H9 (cell line): Measurements from ENCODE around the gene EIF3F. TPM values are rescaled to one million over a fixed set of nuclear protein-coding genes. Genes with fewer than 3 reads are reported as not detected.

Experiments
- DNase-seq: peaks from one replicate; pipeline ENCODE4 v3.0.0-alpha.2; 2017
- H2AFZ ChIP-seq: one replicate; pipeline ENCODE4 v1.6.1; 2013; ENCODE audit warnings: mild to moderate bottlenecking, low read length, control low read depth, moderate library complexity
- H2AK5ac ChIP-seq: 2 replicates; pipeline ENCODE4 v1.6.1; 2013; ENCODE audit warnings: low read length, control low read depth, mixed read lengths; ENCODE audit not compliant: insufficient read length
- H2BK120ac ChIP-seq: one replicate; pipeline ENCODE4 v1.6.1; 2013; ENCODE audit warnings: low read depth, mild to moderate bottlenecking, low read length, control low read depth, inconsistent platforms; ENCODE audit not compliant: poor library complexity, severe bottlenecking
- H2BK12ac ChIP-seq: 2 replicates; pipeline ENCODE4 v1.6.1; 2013; ENCODE audit warnings: low read length, control low read depth, mixed read lengths, low read depth; ENCODE audit not compliant: insufficient read length
- H2BK15ac ChIP-seq: 2 replicates; pipeline ENCODE4 v1.6.1; 2013; ENCODE audit warnings: low read depth, low read length, control low read depth
- H2BK20ac ChIP-seq: one replicate; pipeline ENCODE4 v1.6.1; 2013; ENCODE audit warnings: low read depth, mild to moderate bottlenecking, low read length, control low read depth, inconsistent platforms; ENCODE audit not compliant: poor library complexity, severe bottlenecking
- H2BK5ac ChIP-seq: 2 replicates; pipeline ENCODE4 v1.6.1; 2013; ENCODE audit warnings: low read length, control low read depth, mixed read lengths; ENCODE audit not compliant: insufficient read length
- H3K14ac ChIP-seq: 2 replicates; pipeline ENCODE4 v1.6.1; 2013; ENCODE audit warnings: low read length, control low read depth; ENCODE audit not compliant: insufficient read depth
- H3K18ac ChIP-seq: 2 replicates; pipeline ENCODE4 v1.6.1; 2013; ENCODE audit warnings: low read depth, mild to moderate bottlenecking, mixed read lengths, low read length, control low read depth; ENCODE audit not compliant: insufficient read length
- H3K23ac ChIP-seq: 2 replicates; pipeline ENCODE4 v1.6.1; 2013; ENCODE audit warnings: low read length, control low read depth, mixed read lengths, low read depth; ENCODE audit not compliant: insufficient read length
- H3K23me2 ChIP-seq: 2 replicates; pipeline ENCODE4 v1.6.1; 2013; ENCODE audit warnings: low read depth, mild to moderate bottlenecking, mixed read lengths, low read length, control low read depth; ENCODE audit not compliant: insufficient read length, poor library complexity, severe bottlenecking
- H3K27ac ChIP-seq: 2 replicates; pipeline ENCODE4 v1.5.1; 2013; ENCODE audit warnings: low read length, control low read depth, mixed read lengths, low read depth; ENCODE audit not compliant: insufficient read length
- H3K27me3 ChIP-seq: 2 replicates; pipeline ENCODE4 v1.6.1; 2013; ENCODE audit warnings: low read length, control low read depth, inconsistent platforms; ENCODE audit not compliant: insufficient read depth
- H3K4ac ChIP-seq: 2 replicates; pipeline ENCODE4 v1.6.1; 2013; ENCODE audit warnings: low read depth, mild to moderate bottlenecking, control low read depth, inconsistent platforms, low read length, moderate library complexity
- H3K4me1 ChIP-seq: 2 replicates; pipeline ENCODE4 v1.6.1; 2013; ENCODE audit warnings: low read length, control low read depth, inconsistent platforms; ENCODE audit not compliant: insufficient read depth
- H3K4me2 ChIP-seq: 2 replicates; pipeline ENCODE4 v1.6.1; 2013; ENCODE audit warnings: low read length, control low read depth, mixed read lengths; ENCODE audit not compliant: insufficient read length, insufficient read depth
- H3K56ac ChIP-seq: 2 replicates; pipeline ENCODE4 v1.6.1; 2013; ENCODE audit warnings: low read depth, mild to moderate bottlenecking, mixed read lengths, low read length, control low read depth; ENCODE audit not compliant: insufficient read length
- H3K79me1 ChIP-seq: 2 replicates; pipeline ENCODE4 v1.6.1; 2013; ENCODE audit warnings: low read depth, mild to moderate bottlenecking, moderate library complexity, low read length, control low read depth, inconsistent platforms; ENCODE audit not compliant: insufficient read depth, poor library complexity, severe bottlenecking
- H3K79me2 ChIP-seq: 2 replicates; pipeline ENCODE4 v1.6.1; 2013; ENCODE audit warnings: low read length, control low read depth, inconsistent platforms; ENCODE audit not compliant: insufficient read depth
- H3K9ac ChIP-seq: 2 replicates; pipeline ENCODE4 v1.6.1; 2013; ENCODE audit warnings: low read length, control low read depth, mixed read lengths; ENCODE audit not compliant: insufficient read length; ENCODE audit errors: extremely low read depth
- H3K9me3 ChIP-seq: one replicate; pipeline ENCODE4 v1.6.1; 2013; ENCODE audit warnings: low read depth, low read length, inconsistent platforms; ENCODE audit not compliant: control insufficient read depth
- H3T11ph ChIP-seq: one replicate; pipeline ENCODE4 v1.6.1; 2013; ENCODE audit warnings: mild to moderate bottlenecking, low read length, control low read depth, inconsistent platforms
- H4K20me1 ChIP-seq: one replicate; pipeline ENCODE4 v1.6.1; 2013; ENCODE audit not compliant: control insufficient read depth, insufficient read length, insufficient read depth
- H4K5ac ChIP-seq: 2 replicates; pipeline ENCODE4 v1.6.1; 2013; ENCODE audit warnings: low read depth, mild to moderate bottlenecking, mixed read lengths, low read length, control low read depth; ENCODE audit not compliant: insufficient read length
- H4K8ac ChIP-seq: replicated peaks from 2 replicates; pipeline ENCODE4 v1.6.1; 2013; ENCODE audit warnings: low read length, control low read depth, mixed read lengths, low read depth; ENCODE audit not compliant: insufficient read length
- H4K91ac ChIP-seq: 2 replicates; pipeline ENCODE4 v1.6.1; 2013; ENCODE audit warnings: low read depth, mild to moderate bottlenecking, moderate library complexity, mixed read lengths, low read length, control low read depth; ENCODE audit not compliant: insufficient read length
- H3K27ac Mint-ChIP-seq, 3 experiments: 2 replicates in 2 of 3; 3 replicates in 1 of 3; pipeline ENCODE4 v1.8.0; 2020 to 2021; ENCODE audit warnings: mixed read lengths in 3 of 3, mild to moderate bottlenecking in 1 of 3, moderate library complexity in 1 of 3
- H3K27me3 Mint-ChIP-seq: 2 replicates; pipeline ENCODE4 v1.8.0; 2021; ENCODE audit warnings: low read depth, mild to moderate bottlenecking, moderate library complexity, mixed read lengths
- H3K36me3 Mint-ChIP-seq, 3 experiments: 2 replicates in 2 of 3; 3 replicates in 1 of 3; pipeline ENCODE4 v1.8.0; 2020 to 2021; ENCODE audit warnings: low read depth in 3 of 3, mixed read lengths in 3 of 3; ENCODE audit not compliant: insufficient read depth in 1 of 3
- H3K4me1 Mint-ChIP-seq, 2 experiments: 2 replicates each; pipeline ENCODE4 v1.8.0; 2020; ENCODE audit warnings: mixed read lengths in 2 of 2
- H3K4me3 Mint-ChIP-seq, 2 experiments: 2 replicates in 1 of 2; 3 replicates in 1 of 2; pipeline ENCODE4 v1.8.0; 2020 to 2021; ENCODE audit warnings: mild to moderate bottlenecking in 2 of 2, mixed read lengths in 2 of 2, moderate library complexity in 1 of 2
- H3K9me3 Mint-ChIP-seq, 2 experiments: 2 replicates in 1 of 2; 3 replicates in 1 of 2; pipeline ENCODE4 v1.8.0; 2020; ENCODE audit warnings: mild to moderate bottlenecking in 2 of 2, mixed read lengths in 2 of 2, moderate library complexity in 1 of 2
- CTCF ChIP-seq: fragments of 200-600 bp; sonication (generic); conservative IDR thresholded peaks from 3 replicates; pipeline ENCODE4 v1.8.0; 2021; ENCODE audit warnings: antibody characterized with exemption, mild to moderate bottlenecking
- WGBS: extraction: QIAGEN DNeasy Blood & Tissue Kit; methylation state at CpG from one replicate; pipeline ENCODE4 v1.1.7; 2013; ENCODE audit warnings: missing lambda C conversion rate, low lambda C conversion rate, mixed read lengths; ENCODE audit not compliant: insufficient read length; ENCODE audit errors: extremely low coverage; 5-methylcytosine and 5-hydroxymethylcytosine counted together
- total RNA-seq: library from RNA; stranded (reverse); gene quantifications from 2 replicates; pipeline ENCODE4 v1.2.1, GENCODE V29; 2021

Gene EIF3F
- total RNA-seq, 1 experiment from 2014 or later: 348 TPM

- no CpG with 5 or more reads among the region's 4 CpGs for WGBS
- H3K4me1 Mint-ChIP-seq: no peaks in the 10 kb centered on the region
- Histone ChIP-seq H2BK20ac (no peak overlapping the region), H2BK120ac (no peak overlapping the region), H4K8ac (no peak overlapping the region), H3K23me2 (no peaks in the 10 kb centered on the region), H3K9me3 (no peaks in the 10 kb centered on the region), H3K56ac (no peak overlapping the region), H3K79me2 (no peaks in the 10 kb centered on the region), H3K79me1 (no peaks in the 10 kb centered on the region), H2BK5ac (no peak overlapping the region), H3K9ac (no peak overlapping the region), H2BK15ac (no peak overlapping the region), H4K91ac (no peak overlapping the region), H3T11ph (no peak overlapping the region), H3K18ac (no peak overlapping the region), H3K4ac (no peak overlapping the region), H4K20me1 (no peaks in the 10 kb centered on the region), H3K23ac (no peak overlapping the region), H2AFZ (no peak overlapping the region), H3K4me2 (no peak overlapping the region), H3K27ac (no peak overlapping the region), H3K14ac (no peak overlapping the region), H2BK12ac (no peak overlapping the region), H4K5ac (no peak overlapping the region), H3K4me1 (no peaks in the 10 kb centered on the region), H3K27me3 (no peaks in the 10 kb centered on the region), H2AK5ac (no peak overlapping the region)
- DNase-seq: no peak
- no peaks in the 10 kb centered on the region for H3K36me3 Mint-ChIP-seq
- peaks cover 19% of the 10 kb centered on the region for H3K27me3 Mint-ChIP-seq
- TF ChIP-seq CTCF: no peak
- H3K4me3 Mint-ChIP-seq: no peak overlapping the region
- no peaks in the 10 kb centered on the region for H3K9me3 Mint-ChIP-seq
- no peak overlapping the region for H3K27ac Mint-ChIP-seq
These were observed 21.1 kb downstream of the EIF3F start for GRCh38 chr11:8008212-8008611.
